Adipose tissue (tissue), 3 donors: Measurements from ENCODE around the gene C5AR1. TPM values are rescaled to one million over a fixed set of nuclear protein-coding genes. Genes with fewer than 3 reads are reported as not detected.
"Not testable (repeated sequence)": the region's sequence is repeated elsewhere in the genome, so short reads cannot be mapped to it uniquely, and the experiment has no call there.

Experiments used
- H3K27ac ChIP-seq: one replicate; pipeline ENCODE4 v1.5.1; 2013; ENCODE audit warnings: low read depth, low read length
- WGBS, 3 donors: extraction: QIAGEN DNeasy Blood & Tissue Kit; methylation state at CpG; one replicate each; pipeline ENCODE4 v1.1.7; 2013; 5-methylcytosine and 5-hydroxymethylcytosine counted together
- polyA plus RNA-seq, 3 donors: library from polyadenylated mRNA; stranded (reverse); fragments of 200-250 nt; gene quantifications; one replicate each; pipeline ENCODE4 v1.2.3, GENCODE V29; 2013
- donor health status: healthy with polysubstance abuse.
- donor health status: Bipolar disorder and iron deficiency.
- donor health status: healthy.

C5AR1 gene
- polyA plus RNA-seq, 3 donors = 3.6 to 50.5 (median 26.9) TPM

GRCh38 chr19:47351548-47351947 lies 41.9 kb downstream of the C5AR1 start:
- H3K27ac ChIP-seq = no peak overlapping the region
- 82 to 89% (median 83%) methylated on average over 3 of the region's 3 CpGs for WGBS, 3 donors

GRCh38 chr19:47352095-47352494 lies 42.4 kb downstream of the C5AR1 start:
- no peak overlapping the region for H3K27ac ChIP-seq

GRCh38 chr19:47353307-47353712 lies 43.6 kb downstream of the C5AR1 start:
- H3K27ac ChIP-seq = no peak overlapping the region
- 43 to 94% (median 85%) methylated on average over 24 of the region's 24 CpGs for WGBS, 3 donors

More at GRCh38 chr19:47352095-47352494, 42.4 kb downstream of the C5AR1 start:
- WGBS, 3 donors = 53 to 68% (median 54%) methylated on average over 2 of the region's 2 CpGs

- H3K27ac ChIP-seq = no peak overlapping the region
- WGBS, 3 donors = 76 to 95% (median 94%) methylated on average over 6 of the region's 6 CpGs
Observed at GRCh38 chr19:47356900-47357299, 47.2 kb downstream of the C5AR1 start.

GRCh38 chr19:47357788-47358680 lies 48.4 kb downstream of the C5AR1 start:
- WGBS, 3 donors = 93 to 96% (median 96%) methylated on average over 28 of the region's 28 CpGs
- no peak overlapping the region for H3K27ac ChIP-seq

- WGBS, 3 donors = 84 to 92% (median 85%) methylated on average over 6 of the region's 6 CpGs
- no peak overlapping the region for H3K27ac ChIP-seq
Observed at GRCh38 chr19:47358936-47359335, 49.3 kb downstream of the C5AR1 start.

GRCh38 chr19:47362321-47362720 lies 52.7 kb downstream of the C5AR1 start:
- no peak overlapping the region for H3K27ac ChIP-seq
- 95 to 97% (median 96%) methylated on average over 21 of the region's 21 CpGs for WGBS, 3 donors

- 75 to 91% (median 84%) methylated on average over 13 of the region's 13 CpGs for WGBS, 3 donors
- peak overlapping the region; percentile 39 for H3K27ac ChIP-seq
Observed at GRCh38 chr19:47363758-47364531, 54.3 kb downstream of the C5AR1 start.

GRCh38 chr19:47365455-47365854 lies 55.8 kb downstream of the C5AR1 start:
- WGBS, 3 donors = 89 to 95% (median 93%) methylated on average over 9 to 10 of the region's 10 CpGs
- not testable (repeated sequence) for H3K27ac ChIP-seq

- H3K27ac ChIP-seq = no peak overlapping the region
- 58 to 87% (median 60%) methylated on average over 9 to 10 of the region's 10 CpGs for WGBS, 3 donors
Observed at GRCh38 chr19:47370045-47370611, 60.5 kb downstream of the C5AR1 start.

- H3K27ac ChIP-seq = no peak overlapping the region
Observed at GRCh38 chr19:47371261-47371660, 61.6 kb downstream of the C5AR1 start.

More at GRCh38 chr19:47371261-47371660, 61.6 kb downstream of the C5AR1 start:
- 88 to 94% (median 89%) methylated on average over 9 of the region's 9 CpGs for WGBS, 3 donors

Other genes starting within 250 kb of the C5AR1 start
- 10 to 100 TPM in 1 of 3 donors, 1 to 10 TPM in 2; 7.1 to 17.9 (median 9.5) TPM for gene ZC3H4, start 196.1 kb upstream of the C5AR1 start, polyA plus RNA-seq
- gene SAE1, start 179.0 kb upstream of the C5AR1 start, polyA plus RNA-seq = 10 to 100 TPM; 25.5 to 50.0 (median 42.2) TPM
- 1 to 10 TPM; 3.1 to 8.6 (median 4.2) TPM for gene BBC3, start 78.7 kb upstream of the C5AR1 start, polyA plus RNA-seq
- 10 to 100 TPM; 24.6 to 38.3 (median 33.4) TPM for gene CCDC9, start 53.3 kb upstream of the C5AR1 start, polyA plus RNA-seq
- 10 to 100 TPM; 13.2 to 25.4 (median 16.1) TPM for gene INAFM1, start 35.0 kb upstream of the C5AR1 start, polyA plus RNA-seq
- 1 to 10 TPM in 1 of 3 donors, under 1 TPM in 2; 0.44 to 4.2 (median 0.90) TPM for gene C5AR2, start 22.3 kb downstream of the C5AR1 start, polyA plus RNA-seq
- 10 to 100 TPM in 1 of 3 donors, 1 to 10 TPM in 2; 5.6 to 11.0 (median 7.4) TPM for gene DHX34, start 39.5 kb downstream of the C5AR1 start, polyA plus RNA-seq
- 10 to 100 TPM in 1 of 3 donors, 1 to 10 TPM in 2; 4.3 to 28.6 (median 10.0) TPM for gene MEIS3, start 109.7 kb downstream of the C5AR1 start, polyA plus RNA-seq
- gene SLC8A2, start 162.0 kb downstream of the C5AR1 start, polyA plus RNA-seq = 1 to 10 TPM in 1 of 3 donors, under 1 TPM in 1, not detected in 1; 0.28 to 1.9 TPM
- 10 to 100 TPM in 1 of 3 donors, 1 to 10 TPM in 2; 7.7 to 11.2 (median 8.5) TPM for gene KPTN, start 174.4 kb downstream of the C5AR1 start, polyA plus RNA-seq
- gene NAPA, start 205.2 kb downstream of the C5AR1 start, polyA plus RNA-seq = 10 to 100 TPM; 57.1 to 99.0 (median 78.1) TPM